CD4-positive, alpha-beta T cell treated with Interleukin-6 at 100 ng/mL for 8 hours (primary cell): ENCODE results near the gene SLC22A13.
"Not testable (repeated sequence)": the region's sequence is repeated elsewhere in the genome, so short reads cannot be mapped to it uniquely, and the experiment has no call there.

Source experiments
- DNase-seq: peaks from one replicate; pipeline ENCODE4 v3.0.0-alpha.2; 2020; ENCODE audit warnings: mixed read lengths, low spot score

Gene SLC22A13

DNA sequence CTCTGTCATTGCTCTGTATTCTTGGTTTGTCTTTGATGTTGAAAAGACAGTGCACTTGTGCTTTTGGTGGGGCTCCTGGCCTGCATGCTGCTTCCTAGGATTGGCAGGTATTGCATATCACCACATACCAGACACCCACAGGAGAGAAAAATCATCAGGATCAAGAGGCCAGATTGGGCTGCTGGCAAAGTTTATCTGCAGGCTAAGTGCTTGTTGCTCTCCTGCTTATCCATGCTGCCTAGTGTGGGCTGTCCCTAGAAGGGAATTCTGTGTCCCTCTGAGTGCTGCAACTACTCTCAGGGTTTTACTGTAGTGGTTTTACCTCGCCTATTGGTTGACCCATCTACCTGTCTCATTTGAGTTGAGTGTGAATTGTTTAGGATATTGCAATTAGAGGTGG is 833 bp upstream of the SLC22A13 start:
- DNase-seq: no peak

DNA sequence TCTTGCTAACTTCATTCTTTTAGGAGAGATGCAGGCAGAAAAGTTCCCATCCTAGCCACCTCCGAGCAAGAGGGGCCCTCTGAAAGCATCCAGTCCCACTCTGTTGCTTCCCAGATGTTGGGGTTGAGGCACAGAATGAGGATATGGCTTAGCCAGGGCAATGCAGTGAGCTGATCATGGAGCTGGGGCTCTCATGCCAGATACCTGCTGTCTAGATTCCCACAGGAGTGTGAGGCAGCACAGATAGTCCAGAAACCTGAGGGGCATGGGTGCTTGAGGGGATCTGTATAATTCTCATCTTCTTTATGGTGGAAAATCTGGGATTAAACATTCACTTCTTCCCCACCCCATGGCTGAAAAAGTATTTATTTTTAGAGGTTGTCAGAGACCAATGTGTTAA is 1.2 kb downstream of the SLC22A13 start:
- no peak for DNase-seq

DNA sequence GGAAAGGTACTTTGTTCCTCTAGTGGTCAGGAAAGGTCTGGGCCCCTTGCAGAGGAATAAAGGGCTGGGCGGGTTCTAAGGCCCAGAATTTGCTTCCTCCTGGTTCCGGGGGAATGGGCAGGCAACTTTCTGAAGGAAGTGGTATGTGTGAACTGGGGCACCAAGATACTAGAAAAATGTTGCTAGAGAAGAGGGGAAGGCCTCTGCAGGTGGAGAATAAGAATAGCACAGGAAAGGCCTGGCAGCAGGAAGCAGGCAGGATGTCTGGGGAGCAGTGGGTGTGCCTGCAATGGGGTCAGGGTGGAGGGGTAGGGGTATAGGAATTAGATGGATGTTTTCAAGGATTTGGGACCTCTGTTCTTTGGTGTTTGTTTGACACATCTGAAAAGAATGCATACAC is 2.0 kb downstream of the SLC22A13 start:
- no peak for DNase-seq

DNA sequence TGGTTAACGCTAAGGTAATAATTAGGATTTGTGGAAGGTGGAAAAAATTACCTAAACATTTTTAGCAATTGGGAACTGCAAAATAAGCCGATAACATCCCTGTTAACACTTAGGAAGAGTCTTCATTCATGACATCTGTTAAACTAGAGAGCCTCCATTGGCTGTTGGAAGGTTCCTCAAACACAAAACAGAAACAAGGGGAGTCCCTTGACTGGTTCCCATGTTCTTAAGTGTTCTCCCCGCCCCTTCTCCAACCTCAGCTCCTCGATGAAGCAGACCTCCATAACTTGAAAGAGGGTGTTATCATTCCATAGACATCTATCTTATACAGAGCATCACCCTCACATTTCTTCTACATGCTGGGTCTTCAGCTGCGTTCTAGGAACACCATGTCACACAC is 2.5 kb downstream of the SLC22A13 start:
- no peak for DNase-seq

DNA sequence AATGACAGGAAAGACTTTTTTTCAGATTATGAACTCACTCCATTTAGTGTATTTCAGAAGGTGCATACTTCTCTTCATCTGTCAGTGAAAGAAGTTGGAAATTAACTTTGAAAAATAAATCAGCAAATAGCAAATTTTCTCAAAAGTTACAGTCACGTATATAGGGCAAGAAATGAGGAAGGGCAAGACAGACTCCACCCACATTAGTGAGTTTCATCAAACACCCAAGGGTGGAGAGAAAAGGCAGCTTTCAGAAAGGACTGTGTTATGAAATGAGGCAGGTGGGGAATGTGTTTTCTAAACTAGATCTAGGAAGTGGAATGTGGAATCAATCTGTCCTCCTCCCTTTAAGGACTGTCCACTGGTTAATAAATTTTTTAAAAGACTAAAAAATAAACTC is 2.9 kb downstream of the SLC22A13 start:
- DNase-seq: no peak

DNA sequence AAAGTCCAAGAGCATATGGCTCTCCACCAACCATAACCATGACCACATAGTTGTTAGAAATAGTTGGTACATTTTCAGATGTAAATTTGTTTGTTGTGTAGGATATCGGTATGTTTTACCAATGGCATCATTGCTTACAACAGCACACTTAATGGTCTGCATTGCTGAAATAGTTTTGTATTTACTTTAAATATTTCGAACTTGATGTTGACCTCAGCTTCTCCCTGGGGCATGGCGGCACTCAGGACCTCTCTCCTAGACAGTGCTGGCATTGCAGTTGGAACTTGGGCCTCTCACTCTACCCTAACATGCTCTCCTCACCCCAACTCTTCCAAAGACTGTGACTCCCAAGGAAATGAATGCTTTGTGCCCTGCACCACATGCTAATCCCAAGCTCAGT is 5.0 kb downstream of the SLC22A13 start:
- no peak for DNase-seq

DNA sequence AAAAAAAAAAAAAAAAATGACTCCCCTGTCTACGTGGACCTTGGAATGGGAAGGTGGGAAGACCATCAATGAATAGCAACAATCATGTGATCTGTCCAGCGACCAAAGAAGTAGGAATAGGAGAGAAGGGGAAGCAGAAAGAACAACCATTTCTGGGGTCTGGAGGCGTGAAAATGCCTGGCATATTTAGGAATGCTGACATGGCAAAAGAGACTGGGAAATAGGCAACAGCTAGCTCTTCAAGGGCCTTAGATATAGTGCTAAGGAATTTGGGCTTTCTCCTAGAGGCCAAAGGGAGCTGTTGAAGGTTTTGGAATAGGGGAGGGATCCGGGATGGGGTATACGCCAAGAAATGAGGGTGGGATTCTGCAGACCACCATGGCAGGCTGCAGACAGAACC is 5.9 kb downstream of the SLC22A13 start:
- no peak for DNase-seq

DNA sequence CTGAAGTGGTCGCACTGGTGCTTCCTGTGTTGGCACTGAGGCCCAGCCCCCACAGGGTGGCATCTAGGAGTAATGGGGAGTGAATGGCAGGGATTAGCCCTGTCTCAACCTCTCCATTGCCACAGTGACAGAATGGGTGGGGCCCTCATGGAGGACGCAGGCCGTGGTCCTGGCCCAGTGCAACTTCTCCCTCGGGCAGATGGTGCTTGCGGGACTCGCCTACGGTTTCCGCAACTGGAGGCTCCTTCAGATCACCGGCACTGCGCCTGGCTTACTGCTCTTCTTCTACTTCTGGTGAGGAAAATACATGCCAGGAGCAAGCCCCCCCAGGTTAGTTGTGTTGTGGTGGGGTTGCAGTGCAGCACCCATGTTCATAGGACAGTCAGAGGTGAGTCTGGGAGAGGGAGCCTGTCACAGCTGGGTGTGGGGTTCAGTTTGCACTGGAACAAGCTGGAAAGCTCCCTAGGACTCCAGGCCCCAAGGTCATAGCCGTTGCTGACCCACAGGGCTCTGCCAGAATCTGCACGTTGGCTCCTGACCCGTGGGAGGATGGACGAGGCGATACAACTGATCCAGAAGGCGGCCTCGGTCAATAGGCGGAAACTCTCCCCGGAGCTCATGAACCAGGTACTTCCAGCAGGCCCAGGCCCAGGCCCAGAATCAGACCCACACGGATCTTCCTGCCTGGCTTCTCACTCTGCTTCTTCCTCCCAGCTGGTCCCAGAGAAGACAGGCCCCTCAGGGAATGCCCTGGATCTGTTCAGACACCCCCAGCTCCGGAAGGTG is 9.4 kb downstream of the SLC22A13 start:
- DNase-seq: no peak

DNA sequence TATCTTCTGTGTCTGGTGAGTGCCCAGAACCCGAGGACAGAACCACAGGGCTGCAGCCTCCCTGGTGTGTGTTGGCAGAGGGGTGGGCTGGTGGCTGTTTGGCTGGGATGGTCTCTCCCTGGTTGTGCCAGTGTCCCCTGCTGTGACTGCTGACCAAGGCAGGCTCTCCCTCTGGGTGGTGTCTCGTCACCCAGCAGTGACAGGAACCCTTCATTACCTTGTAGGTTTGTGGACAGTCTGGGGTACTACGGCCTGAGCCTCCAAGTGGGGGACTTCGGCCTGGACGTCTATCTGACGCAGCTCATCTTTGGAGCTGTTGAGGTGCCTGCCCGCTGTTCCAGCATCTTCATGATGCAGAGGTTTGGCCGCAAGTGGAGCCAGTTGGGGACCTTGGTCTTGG is 10.0 kb downstream of the SLC22A13 start:
- no peak for DNase-seq

DNA sequence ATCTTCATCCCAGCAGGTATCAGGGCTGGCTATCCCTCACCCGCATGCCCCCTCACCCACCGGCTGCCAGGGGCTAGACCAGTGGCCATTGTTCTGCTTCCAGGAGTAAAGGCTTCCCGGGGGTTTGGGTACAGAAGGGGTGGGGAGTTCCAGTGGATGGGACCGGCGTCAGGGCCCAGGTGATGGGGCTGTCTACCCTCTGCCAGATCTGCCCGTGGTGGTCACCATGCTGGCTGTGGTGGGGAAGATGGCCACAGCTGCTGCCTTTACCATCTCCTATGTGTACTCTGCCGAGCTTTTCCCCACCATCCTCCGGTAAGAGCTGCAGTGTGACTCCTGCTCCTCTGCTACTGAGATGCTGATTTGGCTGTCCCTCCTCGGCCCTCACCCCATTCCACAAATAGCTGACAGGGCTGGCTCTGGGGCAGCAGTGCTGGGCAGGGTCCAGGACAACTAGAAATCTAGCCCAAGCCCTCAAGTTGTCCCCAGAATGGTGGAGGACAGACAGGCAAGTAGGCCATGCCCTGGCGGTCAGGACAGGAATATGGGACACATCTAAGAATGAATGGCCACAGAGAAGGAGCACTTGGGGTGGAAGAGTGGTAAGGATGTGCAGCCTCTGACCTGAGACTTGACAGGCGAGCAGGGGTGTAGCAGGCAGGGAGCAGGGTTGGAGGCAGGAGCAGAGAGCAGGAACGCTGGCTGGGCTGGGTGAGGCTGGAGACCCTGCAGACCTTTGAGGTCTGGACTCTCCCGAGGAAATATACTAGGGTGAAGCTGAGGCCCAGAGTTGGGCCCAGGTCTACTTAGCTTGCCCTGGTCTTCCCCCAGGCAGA is 10.7 kb downstream of the SLC22A13 start:
- DNase-seq: no peak

DNA sequence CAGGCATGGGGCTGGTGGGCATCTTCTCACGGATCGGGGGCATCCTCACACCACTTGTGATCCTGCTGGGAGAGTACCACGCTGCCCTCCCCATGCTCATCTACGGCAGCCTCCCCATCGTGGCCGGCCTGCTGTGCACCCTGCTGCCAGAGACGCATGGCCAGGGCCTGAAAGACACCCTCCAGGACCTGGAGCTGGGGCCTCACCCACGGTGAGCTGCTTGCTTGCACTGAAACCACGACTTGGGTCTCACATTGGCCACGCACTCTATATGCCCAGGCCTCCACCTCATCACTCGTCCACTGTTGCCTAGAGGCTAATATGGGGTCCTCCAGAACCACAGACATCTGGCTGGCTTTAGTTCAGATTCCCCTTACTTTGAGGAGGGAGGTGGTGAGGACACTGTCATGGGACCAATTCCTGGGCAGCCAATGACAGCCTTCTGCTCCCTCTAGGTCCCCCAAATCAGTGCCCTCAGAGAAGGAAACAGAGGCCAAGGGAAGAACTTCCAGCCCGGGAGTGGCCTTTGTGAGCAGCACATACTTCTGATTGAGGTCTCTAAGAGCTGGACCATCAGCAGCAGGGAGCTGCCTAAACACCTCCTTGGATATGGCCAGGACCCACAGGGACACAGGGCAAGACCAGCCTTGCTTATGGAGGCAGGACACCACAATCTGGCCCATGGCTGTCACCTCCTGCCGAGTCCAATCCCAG is 11.5 kb downstream of the SLC22A13 start:
- DNase-seq: no peak

DNA sequence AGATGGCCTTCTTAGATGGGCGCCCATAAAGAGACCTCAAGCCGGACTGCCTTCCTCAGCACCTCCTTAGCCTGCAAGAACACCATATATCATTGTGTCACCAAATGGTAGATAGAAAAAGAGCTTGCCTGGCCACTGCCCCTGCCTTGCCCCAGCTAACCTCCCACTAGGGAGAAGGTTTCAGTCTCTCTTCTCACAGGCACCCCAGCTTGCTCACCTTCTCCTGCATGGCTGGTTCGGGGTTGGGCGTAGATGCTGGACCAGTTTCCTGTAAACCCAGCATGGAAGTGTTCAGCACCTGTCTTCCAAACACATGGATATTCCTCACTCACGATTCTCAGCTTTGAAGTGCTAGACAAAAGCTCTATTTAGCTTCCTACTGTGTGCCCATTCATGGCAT is 13.2 kb downstream of the SLC22A13 start:
- DNase-seq: no peak

DNA sequence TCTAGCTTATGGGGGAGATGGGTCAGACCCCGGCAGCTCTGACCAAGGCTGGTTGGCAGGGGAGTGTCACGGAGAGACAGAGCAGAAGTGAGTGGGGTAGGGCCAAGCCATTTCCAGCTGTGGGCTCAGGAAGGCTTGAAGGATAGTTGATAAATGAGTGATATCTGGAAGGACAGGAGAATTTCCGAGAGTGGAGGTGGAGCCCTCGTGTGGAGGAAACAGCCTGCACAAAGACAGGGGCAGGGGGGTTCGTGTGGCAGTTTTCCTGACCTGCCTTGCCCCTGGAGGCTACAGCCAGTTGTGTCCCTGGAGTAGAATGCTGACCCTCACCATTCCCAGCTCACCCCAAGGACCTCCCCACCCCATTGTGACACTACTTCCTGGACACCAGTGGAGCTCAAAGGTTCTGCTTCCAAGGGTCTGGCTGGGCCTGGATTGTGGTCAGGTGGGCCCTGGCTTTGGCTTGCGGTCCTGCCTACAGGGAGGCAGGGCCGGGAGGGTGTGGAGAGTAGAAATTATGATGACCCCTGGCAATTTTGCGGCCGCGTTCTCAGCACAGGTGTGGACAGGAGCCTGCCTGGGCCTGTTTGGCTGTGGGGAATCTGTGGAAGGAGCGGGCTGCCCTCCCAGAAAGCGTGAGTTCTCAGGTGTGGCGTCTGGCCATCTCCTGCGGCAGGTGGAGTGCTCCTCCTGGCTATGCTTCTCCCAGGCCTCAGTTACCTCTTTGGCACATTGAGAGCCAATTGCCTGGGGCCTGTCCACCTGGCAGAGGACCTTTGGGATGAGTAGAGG is 16.5 kb downstream of the SLC22A13 start, which contains the start of gene SLC22A14:
Gene SLC22A14 (plus strand): TSS at position 400 of the 792 bp plus-strand sequence. CDS start 23,733 bp downstream, outside the sequence.
- DNase-seq: no peak

DNA sequence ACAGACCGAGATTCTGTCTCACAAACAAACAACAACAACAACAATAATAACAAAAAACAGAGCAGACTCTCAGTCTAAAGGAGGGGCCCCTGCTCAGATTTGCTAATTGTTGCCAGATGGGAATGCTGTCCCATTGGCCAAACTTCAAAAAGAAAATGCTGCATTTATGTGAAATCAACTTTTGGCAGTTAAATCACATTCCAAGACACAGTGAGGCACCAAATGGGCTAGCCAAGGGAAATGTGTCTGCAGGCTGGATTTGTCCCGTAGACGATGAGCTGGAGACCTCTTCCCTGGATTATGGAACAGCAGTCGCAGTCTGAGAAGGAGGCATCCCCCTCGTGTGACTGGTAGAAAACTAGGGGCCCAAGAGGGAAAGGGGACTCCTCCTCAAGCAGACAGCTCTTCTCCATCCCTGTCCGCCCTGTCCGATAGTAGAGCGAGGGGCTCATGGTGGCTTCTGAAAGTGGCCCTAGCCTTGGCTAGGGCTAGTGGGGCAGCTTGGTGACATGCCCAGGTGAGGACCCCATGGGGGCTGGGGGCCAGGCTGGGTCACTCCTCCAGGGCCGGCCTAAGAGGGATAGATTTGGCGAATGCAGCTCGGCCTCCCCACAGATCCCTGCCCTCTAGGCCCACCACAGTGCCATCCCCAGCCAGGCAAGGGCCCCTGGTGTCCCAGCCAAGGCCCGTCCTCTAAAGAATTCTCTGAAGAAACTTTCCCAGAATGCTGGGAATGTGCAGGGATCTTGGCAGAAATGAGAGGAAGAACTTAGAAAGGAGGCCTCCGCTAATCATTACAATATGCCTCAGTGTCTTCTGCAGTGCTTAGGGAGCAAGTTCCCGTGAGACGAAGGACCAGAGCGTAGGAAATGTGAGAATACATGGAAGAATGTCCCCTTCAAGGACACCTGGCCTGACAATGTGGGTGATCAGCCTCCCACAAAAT is 18.5 kb downstream of the SLC22A13 start:
- DNase-seq: no peak

DNA sequence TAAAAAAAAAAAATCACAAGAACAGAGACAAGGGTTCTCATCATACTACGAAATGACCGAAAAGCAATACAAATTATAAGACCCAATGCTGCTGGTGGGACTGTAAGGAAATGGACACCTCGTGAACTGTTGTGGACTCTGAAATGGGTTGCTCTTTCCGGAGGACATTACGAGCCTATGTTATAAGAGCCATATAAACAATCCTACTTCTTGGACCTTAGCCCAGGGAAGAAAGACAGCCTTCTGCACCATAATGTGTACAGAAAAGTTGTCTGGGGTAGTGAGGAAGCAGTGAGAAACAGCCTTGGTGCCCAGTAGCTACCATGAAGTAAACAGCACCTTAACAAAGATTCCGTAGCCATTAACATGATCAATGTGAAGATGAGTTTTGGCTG is 19.1 kb downstream of the SLC22A13 start:
- no peak for DNase-seq

DNA sequence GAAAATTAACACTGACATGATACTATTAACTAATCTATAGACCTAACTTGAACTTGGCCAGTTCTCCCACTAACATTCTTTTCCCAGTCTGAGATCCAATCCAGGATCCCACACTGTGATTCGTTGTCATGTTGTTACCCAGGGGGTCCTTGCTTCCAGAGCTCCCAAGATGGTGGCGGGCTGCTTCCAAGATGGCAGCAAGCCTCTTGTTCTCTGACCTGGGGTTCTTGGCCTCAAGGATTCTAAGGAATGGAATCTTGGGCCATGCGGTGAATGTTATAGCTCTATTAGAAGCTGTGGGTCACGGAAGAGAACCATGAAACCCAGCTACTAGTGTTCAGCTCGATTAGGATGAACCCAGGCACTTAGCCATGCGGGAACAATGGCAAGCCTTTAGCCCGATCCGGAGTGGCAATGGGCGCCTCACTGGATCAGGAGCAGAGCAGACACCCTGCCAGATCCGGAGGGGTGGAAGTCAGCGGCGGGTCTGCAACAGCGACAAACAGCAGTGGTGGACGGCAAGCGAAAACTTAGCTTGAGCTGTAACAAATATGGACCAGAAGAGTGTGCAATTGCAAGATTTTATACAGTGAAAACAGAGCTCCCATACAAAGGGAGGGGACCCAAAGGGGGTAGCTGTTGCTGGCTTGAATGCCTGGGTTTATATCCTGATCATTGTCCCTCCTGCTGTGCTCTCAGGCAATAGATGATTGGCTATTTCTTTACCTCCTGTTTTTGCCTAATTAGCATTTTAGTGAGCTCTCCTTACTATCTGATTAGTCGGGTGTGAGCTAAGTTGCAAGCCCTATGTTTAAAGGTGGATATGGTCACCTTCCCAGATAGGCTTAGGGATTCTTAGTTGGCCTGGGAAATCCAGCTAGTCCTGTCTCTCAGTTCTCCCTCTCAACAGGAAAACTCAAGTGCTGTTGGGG is 23.9 kb downstream of the SLC22A13 start:
- DNase-seq: not testable (repeated sequence)

DNA sequence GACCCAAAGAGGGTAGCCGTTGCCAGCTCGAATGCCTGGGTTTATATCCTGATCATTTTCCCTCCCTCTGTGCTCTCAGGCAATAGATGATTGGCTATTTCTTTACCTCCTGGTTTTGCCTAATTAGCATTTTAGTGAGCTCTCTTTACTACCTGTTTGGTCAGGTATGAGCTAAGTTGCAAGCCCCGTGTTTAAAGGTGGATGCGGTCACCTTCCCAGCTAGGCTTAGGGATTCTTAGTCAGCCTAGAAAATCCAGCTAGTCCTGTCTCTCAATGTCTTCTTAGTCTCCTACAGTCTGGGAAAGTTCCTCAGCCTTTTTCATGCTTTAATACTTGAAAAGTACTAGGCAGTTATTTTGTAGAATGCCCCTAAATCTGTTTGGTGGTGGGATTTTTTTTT is 31.4 kb downstream of the SLC22A13 start:
- not testable (repeated sequence) for DNase-seq

DNA sequence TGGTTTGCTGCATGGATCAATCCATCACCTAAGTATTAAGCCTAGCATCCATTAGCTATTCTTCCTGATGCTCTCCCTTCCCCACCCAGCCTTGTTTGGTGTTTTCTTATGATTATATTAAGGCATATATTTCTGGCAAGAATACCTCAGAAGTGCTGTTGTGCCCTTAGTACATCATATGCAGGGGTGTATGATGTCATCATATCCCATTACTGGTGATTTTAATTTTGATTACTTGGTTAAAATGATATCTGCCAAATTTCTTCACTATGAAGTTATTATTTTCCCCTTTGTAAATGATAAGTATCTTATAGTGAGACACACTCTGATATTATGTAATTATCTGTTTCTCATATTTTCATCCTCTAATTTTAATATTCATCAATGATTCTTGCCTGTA is 31.9 kb downstream of the SLC22A13 start:
- DNase-seq: no peak

DNA sequence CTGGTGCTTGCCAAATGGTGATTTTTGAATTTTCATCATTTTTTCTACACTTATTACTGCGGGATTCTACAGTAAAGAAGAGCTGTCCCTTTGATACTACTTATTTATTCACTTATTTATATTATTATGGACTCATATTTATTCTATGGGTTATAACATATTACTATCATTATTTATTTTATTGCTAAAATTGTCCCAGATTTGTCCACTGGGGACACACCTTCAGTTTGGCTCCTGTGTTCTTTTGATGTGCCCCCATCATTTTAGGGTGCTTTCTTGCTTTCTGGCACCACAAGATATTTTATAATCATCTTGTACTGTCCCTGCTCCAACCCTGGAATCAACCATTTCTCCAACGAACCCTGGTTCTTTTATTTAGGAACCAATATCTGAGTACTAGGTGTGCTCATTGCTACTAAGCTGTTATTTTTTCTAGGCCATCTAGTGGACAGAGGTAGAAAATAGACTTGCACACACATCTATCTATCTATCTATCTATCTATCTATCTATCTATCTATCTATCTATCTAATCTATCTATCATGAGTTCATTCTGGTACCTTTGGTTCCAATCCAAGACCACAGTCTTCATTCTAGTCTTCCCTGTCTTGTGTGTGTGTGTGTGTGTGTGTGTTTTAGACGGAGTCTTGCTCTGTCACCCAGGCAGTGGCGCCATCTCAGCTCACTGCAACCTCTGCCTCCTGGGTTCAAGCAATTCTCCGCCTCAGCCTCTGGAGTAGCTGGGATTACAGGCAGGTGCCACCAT is 32.5 kb downstream of the SLC22A13 start:
- DNase-seq: no peak
